CD4-positive, alpha-beta memory T cell (primary cell): Measurements from ENCODE around the gene DHRS12. TPM values are rescaled to one million over a fixed set of nuclear protein-coding genes. Genes with fewer than 3 reads are reported as not detected.

ENCODE experiments used
- CTCF ChIA-PET: fragments of 350-600 bp; sonication (Branson Sonifier 250); formaldehyde crosslinking; loops from one replicate; lab custom pipeline; 2021; ENCODE audit warnings: inconsistent platforms; ENCODE audit not compliant: partially characterized antibody; lab: Charles Lee
- POLR2A ChIA-PET: fragments of 350-600 bp; sonication (Branson Sonifier 250); formaldehyde crosslinking; loops from one replicate; lab custom pipeline; 2021; ENCODE audit not compliant: partially characterized antibody; lab: Charles Lee
- DNase-seq, 5 donors: peaks; one replicate each; pipeline versions ENCODE4 v3.0.0 to v3.0.0-alpha.2; 2020 to 2022; ENCODE audit warnings: mixed read lengths in 1 of 5
- H3K27ac ChIP-seq: one replicate; pipeline ENCODE4 v1.7.0; 2013; ENCODE audit warnings: low read depth, low read length
- H3K27me3 ChIP-seq: 2 replicates; pipeline ENCODE4 v1.7.0; 2013; ENCODE audit warnings: mild to moderate bottlenecking, low read length, moderate library complexity; ENCODE audit not compliant: insufficient read depth
- H3K36me3 ChIP-seq: 2 replicates; pipeline ENCODE4 v1.7.0; 2013; ENCODE audit warnings: mild to moderate bottlenecking, low read length, moderate library complexity; ENCODE audit not compliant: insufficient read depth
- H3K4me1 ChIP-seq: 2 replicates; pipeline ENCODE4 v1.7.0; 2013; ENCODE audit warnings: mild to moderate bottlenecking, low read length, moderate library complexity; ENCODE audit not compliant: insufficient read depth
- H3K4me3 ChIP-seq, 2 donors: one replicate each; pipeline ENCODE4 v1.7.0; 2013; ENCODE audit warnings: low read length in 2 of 2, mild to moderate bottlenecking in 1 of 2
- H3K9me3 ChIP-seq, 2 donors: one replicate each; pipeline ENCODE4 v1.7.0; 2013; ENCODE audit warnings: low read length in 2 of 2, control low read depth in 1 of 2; ENCODE audit not compliant: control insufficient read depth in 1 of 2
- H3K27ac Mint-ChIP-seq, 7 donors: one replicate each; pipeline ENCODE4 v1.8.0; 2020 to 2021; ENCODE audit warnings: mixed read lengths in 7 of 7, mild to moderate bottlenecking in 6 of 7, inconsistent platforms in 3 of 7, moderate library complexity in 3 of 7
- H3K27me3 Mint-ChIP-seq, 2 donors: one replicate each; pipeline ENCODE4 v1.8.0; 2020 to 2021; ENCODE audit warnings: mixed read lengths in 2 of 2
- H3K36me3 Mint-ChIP-seq, 2 donors: one replicate each; pipeline ENCODE4 v1.8.0; 2020 to 2021; ENCODE audit warnings: mixed read lengths in 2 of 2, inconsistent platforms in 1 of 2, mild to moderate bottlenecking in 1 of 2
- H3K4me1 Mint-ChIP-seq, 4 donors: one replicate each; pipeline ENCODE4 v1.8.0; 2020 to 2021; ENCODE audit warnings: mixed read lengths in 4 of 4, mild to moderate bottlenecking in 1 of 4
- H3K4me3 Mint-ChIP-seq, 8 donors: one replicate each; pipeline ENCODE4 v1.8.0; 2020 to 2021; ENCODE audit warnings: mixed read lengths in 8 of 8, mild to moderate bottlenecking in 7 of 8, moderate library complexity in 6 of 8, inconsistent platforms in 3 of 8
- H3K9me3 Mint-ChIP-seq, 8 donors: one replicate each; pipeline ENCODE4 v1.8.0; 2020 to 2021; ENCODE audit warnings: mixed read lengths in 8 of 8, mild to moderate bottlenecking in 5 of 8, inconsistent platforms in 3 of 8, moderate library complexity in 1 of 8
- intact Hi-C: fragments of 100-400 bp; cut with micrococcal nuclease; formaldehyde crosslinking; loops from one replicate; pipeline ENCODE4 v1.15.1; 2023
- polyA plus RNA-seq, 2 donors: library from polyadenylated mRNA; unstranded; fragments of 300-500 nt; fragmentation: Illumina TruSeq; gene quantifications; one replicate each; pipeline ENCODE4 v1.2.3, GENCODE V29; 2021
- total RNA-seq, 2 experiments: library from RNA; stranded (reverse); gene quantifications; one replicate each; pipeline ENCODE4 v1.2.3, GENCODE V29; 2021

The DHRS12 gene
- total and polyA plus RNA-seq, 4 experiments from 2014 or later = 23.6 to 38.9 (median 30.7) TPM

DNA sequence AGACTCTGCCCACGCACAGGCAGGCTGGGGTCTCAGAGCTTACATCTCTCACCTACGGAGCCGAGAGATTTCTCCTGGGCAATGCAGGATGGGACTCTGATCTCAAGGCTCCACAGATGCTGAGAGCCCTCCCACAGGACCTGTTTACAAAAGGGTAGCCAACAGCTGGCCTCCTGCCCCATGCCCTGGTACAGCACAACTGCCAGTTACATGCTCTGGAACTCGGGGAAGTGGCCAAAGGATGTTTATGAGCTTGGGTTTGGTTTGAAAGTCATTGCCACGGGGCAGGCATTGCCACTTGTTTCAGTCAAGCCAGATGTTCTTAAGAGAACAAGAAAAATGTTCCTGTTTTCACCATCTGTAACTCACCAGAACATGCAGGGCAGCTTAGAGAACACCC lies 3.5 kb downstream of the DHRS12 start:
- Mint-ChIP-seq H3K27ac (peak overlapping the region; percentile 64 to 100 (median 99)), H3K4me3 (no peak overlapping the region), H3K4me1 (peaks cover 27 to 51% (median 38%) of the 10 kb centered on the region in 4 donors), H3K36me3 (peaks cover 7 to 31% of the 10 kb centered on the region in 2 donors), H3K27me3 (no peaks in the 10 kb centered on the region), H3K9me3 (peaks cover 0 to 7% (median 0%) of the 10 kb centered on the region in 8 donors)
- CTCF ChIA-PET = interaction anchor here (0.8 to 8.2 kb wide), 12 partner anchors 10 to 379 kb away, joined by 3 to 67 read pairs (median 4); no protein-coding TSS in a partner anchor
- Histone ChIP-seq H3K27me3 (no peaks in the 10 kb centered on the region), H3K4me3 (no peak overlapping the region), H3K36me3 (peaks cover 4% of the 10 kb centered on the region), H3K9me3 (no peaks in the 10 kb centered on the region), H3K27ac (peak overlapping the region; percentile 96), H3K4me1 (peaks cover 34% of the 10 kb centered on the region)
- DNase-seq = no peak
- POLR2A ChIA-PET = interaction anchor here (0.6 to 14.5 kb wide), 6 partner anchors 23 to 367 kb away, joined by 3 to 288 read pairs (median 4); partner anchors contain the start of gene INTS6
- intact Hi-C loops = no loop called here

DNA sequence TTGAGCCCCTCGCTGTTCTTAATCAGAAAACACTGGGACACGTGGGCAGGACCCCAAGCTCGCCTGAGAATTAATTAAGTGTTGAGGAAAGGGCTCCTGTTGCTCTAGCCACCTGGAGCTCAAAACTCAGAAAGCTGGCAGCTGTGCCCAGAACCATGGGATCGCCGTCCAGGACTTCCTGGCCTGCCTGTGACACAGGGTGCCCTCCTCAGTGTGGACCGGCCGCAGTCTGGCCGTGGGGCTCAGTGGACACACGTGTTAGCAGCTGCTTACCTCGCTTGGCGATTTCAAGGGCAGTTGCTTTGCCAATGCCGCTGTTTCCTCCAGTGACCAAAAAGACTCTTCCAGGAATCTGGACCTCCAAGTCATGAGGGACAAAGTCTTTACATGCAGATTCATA lies 4.7 kb downstream of the DHRS12 start:
- Mint-ChIP-seq H3K4me3 (no peak overlapping the region), H3K36me3 (peaks cover 12 to 28% of the 10 kb centered on the region in 2 donors), H3K27ac (peak overlapping the region in 4 of 7 donors; percentile 98 to 100 (median 100)), H3K9me3 (peaks cover 0 to 6% (median 0%) of the 10 kb centered on the region in 8 donors), H3K4me1 (peaks cover 17 to 46% (median 26%) of the 10 kb centered on the region in 4 donors), H3K27me3 (no peaks in the 10 kb centered on the region)
- H3K36me3 ChIP-seq = peaks cover 4% of the 10 kb centered on the region
- POLR2A ChIA-PET = interaction anchor here (1.9 to 14.5 kb wide), 4 partner anchors 25 to 366 kb away, joined by 5 to 288 read pairs (median 113); partner anchors contain the start of gene INTS6
- CTCF ChIA-PET = interaction anchor here (0.7 to 8.2 kb wide), 14 partner anchors 9 to 674 kb away, joined by 3 to 67 read pairs (median 8); no protein-coding TSS in a partner anchor
- H3K4me1 ChIP-seq = peaks cover 21% of the 10 kb centered on the region
- no peaks in the 10 kb centered on the region for H3K27me3 ChIP-seq
- H3K9me3 ChIP-seq = no peaks in the 10 kb centered on the region
- no peak overlapping the region for H3K4me3 ChIP-seq
- intact Hi-C loops = loop anchor here (5.0 kb wide), 2 partner anchors 432 to 577 kb away; partner anchors contain the start of gene FAM124A
- H3K27ac ChIP-seq = no peak overlapping the region
- DNase-seq = no peak

DNA sequence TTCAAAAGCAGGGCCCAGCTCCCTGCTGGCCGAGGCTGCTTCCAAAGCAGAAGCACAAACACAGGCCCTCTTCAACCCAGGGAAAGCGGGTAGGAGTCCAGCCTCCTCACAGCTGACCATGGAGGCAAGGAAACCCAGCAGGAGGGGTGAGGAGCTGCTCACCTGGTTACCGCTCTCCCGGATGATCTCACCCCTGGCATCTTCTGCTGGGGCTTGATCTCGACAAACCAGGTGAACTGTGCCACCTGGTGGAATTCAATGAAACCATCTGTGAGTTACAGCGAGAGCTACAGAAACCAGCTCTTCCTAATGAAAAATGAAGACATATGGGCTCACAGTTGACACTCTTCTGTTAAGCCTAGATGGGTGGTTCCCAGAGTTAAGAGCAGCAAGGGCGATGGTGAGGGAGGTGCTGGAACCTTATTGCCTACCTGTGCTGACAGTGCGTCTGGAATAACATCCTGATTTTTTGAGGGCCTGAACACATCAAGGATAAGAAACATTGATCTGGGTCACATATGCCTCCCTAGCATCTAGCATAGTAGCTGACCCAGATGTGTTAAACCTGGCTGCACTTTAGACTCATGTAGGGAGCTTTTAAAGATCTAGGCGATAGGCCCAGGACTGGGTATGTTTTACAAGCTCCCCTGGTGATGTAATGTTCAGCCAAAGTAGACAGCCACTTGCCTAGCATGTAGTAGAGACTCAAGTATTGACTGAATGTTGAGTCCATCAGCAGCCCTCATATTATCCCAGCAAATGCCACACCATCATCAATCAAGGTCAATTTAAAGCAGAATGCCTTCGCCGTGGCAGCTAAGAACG lies 6.1 kb downstream of the DHRS12 start:
- CTCF ChIA-PET = interaction anchor here (0.6 to 8.2 kb wide), 49 partner anchors 9 to 673 kb away, joined by 3 to 67 read pairs (median 5); partner anchors contain the start of gene INTS6

DNA sequence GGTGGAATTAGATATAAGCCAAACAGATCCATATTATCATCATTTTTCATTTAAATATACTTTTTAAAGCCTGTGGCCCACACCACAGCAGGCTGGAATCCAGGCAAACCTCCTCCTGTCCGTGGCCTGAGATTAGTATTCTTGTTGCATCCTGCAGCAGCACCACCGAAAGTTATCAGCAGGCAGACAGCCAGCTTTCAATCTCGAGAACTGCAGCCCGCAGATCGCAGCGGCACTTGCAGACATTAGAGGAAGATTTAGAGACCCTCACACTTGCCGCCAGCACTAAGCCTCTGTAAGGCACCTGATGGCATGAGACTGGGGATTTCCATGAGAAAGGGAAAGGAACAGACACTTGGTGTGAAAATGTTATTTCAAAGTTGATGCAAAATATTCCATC lies 7.4 kb downstream of the DHRS12 start:
- Histone ChIP-seq H3K9me3 (no peaks in the 10 kb centered on the region), H3K27ac (no peak overlapping the region), H3K36me3 (peaks cover 7% of the 10 kb centered on the region), H3K4me3 (no peak overlapping the region), H3K27me3 (no peaks in the 10 kb centered on the region), H3K4me1 (peaks cover 3% of the 10 kb centered on the region)
- no peak overlapping the region for H3K4me3 Mint-ChIP-seq
- peaks cover 10 to 26% (median 13%) of the 10 kb centered on the region in 4 donors for H3K4me1 Mint-ChIP-seq
- POLR2A ChIA-PET = interaction anchor here (0.6 to 13.8 kb wide), 3 partner anchors 11 to 362 kb away, joined by 3 to 220 read pairs (median 3); partner anchors contain the start of gene INTS6
- no peak for DNase-seq
- intact Hi-C loops = loop anchor here (5.0 kb wide), 2 partner anchors 429 to 574 kb away; partner anchors contain the start of gene FAM124A
- H3K27me3 Mint-ChIP-seq = no peaks in the 10 kb centered on the region
- no peaks in the 10 kb centered on the region for H3K9me3 Mint-ChIP-seq
- H3K36me3 Mint-ChIP-seq = peaks cover 32 to 37% of the 10 kb centered on the region in 2 donors
- CTCF ChIA-PET = interaction anchor here (1.0 to 8.2 kb wide), 19 partner anchors 10 to 672 kb away, joined by 3 to 67 read pairs (median 9); partner anchors contain the start of gene INTS6
- peak overlapping the region in 1 of 7 donors; percentile 57 for H3K27ac Mint-ChIP-seq

More for the DNA sequence above, 6.1 kb downstream of the DHRS12 start:
- H3K36me3 ChIP-seq = peaks cover 7% of the 10 kb centered on the region
- POLR2A ChIA-PET = interaction anchor here (0.8 to 14.5 kb wide), 10 partner anchors 18 to 573 kb away, joined by 3 to 288 read pairs (median 4); partner anchors contain the start of gene INTS6
- Mint-ChIP-seq H3K4me3 (no peak overlapping the region), H3K4me1 (peaks cover 20 to 39% (median 23%) of the 10 kb centered on the region in 4 donors), H3K9me3 (peaks cover 0 to 4% (median 0%) of the 10 kb centered on the region in 8 donors), H3K27ac (peak overlapping the region; percentile 27 to 92 (median 77)), H3K27me3 (no peaks in the 10 kb centered on the region), H3K36me3 (peaks cover 22 to 34% of the 10 kb centered on the region in 2 donors)
- peak; percentile 66 to 81 (median 71) for DNase-seq
- H3K9me3 ChIP-seq = no peaks in the 10 kb centered on the region
- intact Hi-C loops = loop anchor here (1.0 to 5.0 kb wide), 4 partner anchors 363 to 576 kb away; partner anchors contain the start of gene FAM124A
- H3K4me1 ChIP-seq = peaks cover 17% of the 10 kb centered on the region
- peak overlapping the region; percentile 11 for H3K27ac ChIP-seq
- H3K4me3 ChIP-seq = no peak overlapping the region
- H3K27me3 ChIP-seq = no peaks in the 10 kb centered on the region

DNA sequence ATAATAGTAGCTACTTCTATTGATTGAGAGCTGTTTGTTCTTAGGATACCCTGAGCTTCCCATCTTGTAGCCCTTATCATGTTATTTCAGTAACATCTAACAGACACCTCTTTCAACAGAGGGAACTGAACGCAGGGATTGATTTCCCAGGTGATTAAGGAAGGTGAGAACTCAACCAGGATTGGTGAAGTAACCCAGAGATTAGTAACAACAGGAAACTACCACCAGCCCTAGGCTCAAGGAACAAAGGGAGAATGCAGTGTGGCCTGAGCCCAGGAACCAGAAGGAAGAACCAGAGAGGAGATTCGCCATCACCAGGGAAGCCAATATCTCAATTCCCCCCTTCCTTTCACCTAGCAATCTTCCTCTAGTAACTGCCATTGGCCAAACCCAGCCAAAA lies 8.5 kb downstream of the DHRS12 start:
- Mint-ChIP-seq H3K27ac (peak overlapping the region in 3 of 7 donors; percentile 37 to 79 (median 52)), H3K36me3 (peaks cover 38 to 41% of the 10 kb centered on the region in 2 donors), H3K4me1 (peaks cover 7 to 21% (median 13%) of the 10 kb centered on the region in 4 donors), H3K4me3 (no peak overlapping the region), H3K9me3 (no peaks in the 10 kb centered on the region), H3K27me3 (no peaks in the 10 kb centered on the region)
- H3K4me3 ChIP-seq = no peak overlapping the region
- no peaks in the 10 kb centered on the region for H3K9me3 ChIP-seq
- no peak for DNase-seq
- CTCF ChIA-PET = interaction anchor here (1.0 to 5.7 kb wide), 9 partner anchors 20 to 670 kb away, joined by 3 to 61 read pairs (median 4); no protein-coding TSS in a partner anchor
- H3K36me3 ChIP-seq = peaks cover 7% of the 10 kb centered on the region
- no peak overlapping the region for H3K27ac ChIP-seq
- POLR2A ChIA-PET = interaction anchor here (13.8 kb wide), 1 partner anchor 343 kb away, joined by 220 read pairs; the partner anchor contains the start of gene INTS6
- no peaks in the 10 kb centered on the region for H3K27me3 ChIP-seq
- H3K4me1 ChIP-seq = no peaks in the 10 kb centered on the region
- intact Hi-C loops = loop anchor here (5.0 kb wide), 2 partner anchors 428 to 573 kb away; partner anchors contain the start of gene FAM124A

DNA sequence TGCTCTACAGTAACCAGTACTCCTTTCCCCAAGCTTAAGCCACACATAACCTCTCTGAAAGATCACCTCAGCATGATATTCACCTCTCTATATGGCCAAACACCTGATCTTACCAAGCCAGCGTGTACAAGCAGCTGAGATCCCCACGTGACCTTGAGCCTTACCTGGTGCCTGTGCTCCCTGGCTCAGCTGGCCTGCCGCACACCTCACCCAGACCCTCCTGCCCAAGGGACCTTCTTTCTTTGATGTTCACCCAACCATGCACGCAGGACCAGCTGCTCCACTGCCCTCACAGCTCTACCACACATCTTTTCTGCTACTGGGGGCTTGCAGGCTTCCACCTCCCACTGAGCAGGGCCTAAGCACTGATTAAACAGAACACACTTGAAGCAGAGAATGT lies 9.0 kb downstream of the DHRS12 start:
- Histone ChIP-seq H3K27me3 (no peaks in the 10 kb centered on the region), H3K4me1 (no peaks in the 10 kb centered on the region), H3K27ac (no peak overlapping the region), H3K36me3 (peaks cover 7% of the 10 kb centered on the region), H3K9me3 (no peaks in the 10 kb centered on the region), H3K4me3 (no peak overlapping the region)
- intact Hi-C loops = loop anchor here (5.0 kb wide), 2 partner anchors 428 to 573 kb away; partner anchors contain the start of gene FAM124A
- Mint-ChIP-seq H3K27me3 (no peaks in the 10 kb centered on the region), H3K9me3 (peaks cover 0 to 2% (median 0%) of the 10 kb centered on the region in 8 donors), H3K27ac (peak overlapping the region in 2 of 7 donors; percentile 29 to 63), H3K4me3 (no peak overlapping the region), H3K4me1 (peaks cover 7 to 21% (median 13%) of the 10 kb centered on the region in 4 donors), H3K36me3 (peaks cover 40 to 41% of the 10 kb centered on the region in 2 donors)
- CTCF ChIA-PET = interaction anchor here (1.0 to 5.7 kb wide), 7 partner anchors 20 to 670 kb away, joined by 3 to 61 read pairs (median 4); no protein-coding TSS in a partner anchor
- no peak for DNase-seq
- POLR2A ChIA-PET = interaction anchor here (13.8 kb wide), 1 partner anchor 343 kb away, joined by 220 read pairs; the partner anchor contains the start of gene INTS6
